Neural cell (in vitro differentiated cells): ENCODE data around the gene NECAP2.

Experiments
- EP300 ChIP-seq: fragments of 450-650 bp; conservative IDR thresholded peaks from 2 replicates; pipeline ENCODE4 v1.6.1; 2014; ENCODE audit warnings: antibody characterized with exemption, mild to moderate bottlenecking, moderate library complexity; ENCODE audit not compliant: poor library complexity, severe bottlenecking
- EZH2 ChIP-seq: fragments of 200-600, 300-800 bp; shearing (Covaris generic), sonication (generic); IDR thresholded peaks from 2 replicates; pipeline ENCODE4 v1.6.1; 2014; ENCODE audit warnings: antibody characterized with exemption, low read length, borderline replicate concordance, mild to moderate bottlenecking; ENCODE audit not compliant: insufficient read depth, poor library complexity, severe bottlenecking
- MXI1 ChIP-seq: fragments of 450-650 bp; conservative IDR thresholded peaks from 2 replicates; pipeline ENCODE4 v1.6.1; 2014; ENCODE audit warnings: antibody characterized with exemption, mild to moderate bottlenecking; ENCODE audit not compliant: poor library complexity, severe bottlenecking
- POLR2AphosphoS5 ChIP-seq: IDR thresholded peaks from 2 replicates; pipeline ENCODE4 v1.6.1; 2012
- RAD21 ChIP-seq: fragments of 450-650 bp; conservative IDR thresholded peaks from 2 replicates; pipeline ENCODE4 v1.6.1; 2014; ENCODE audit warnings: antibody characterized with exemption, mild to moderate bottlenecking, moderate library complexity
- SMC3 ChIP-seq: fragments of 450-650 bp; conservative IDR thresholded peaks from 2 replicates; pipeline ENCODE4 v1.6.1; 2014; ENCODE audit warnings: antibody characterized with exemption, mild to moderate bottlenecking, moderate library complexity; ENCODE audit not compliant: poor library complexity
- TAF1 ChIP-seq: IDR thresholded peaks from 2 replicates; pipeline ENCODE4 v1.6.1; 2012; ENCODE audit warnings: low read depth
- TF ChIP-seq, protein P1 (sequence below): fragments of 450-650 bp; IDR thresholded peaks from 2 replicates; pipeline ENCODE4 v1.5.1; 2014; ENCODE audit warnings: antibody characterized with exemption, mild to moderate bottlenecking, moderate library complexity; ENCODE audit not compliant: poor library complexity, severe bottlenecking
- TF ChIP-seq, protein P2 (sequence below): IDR thresholded peaks from 2 replicates; pipeline ENCODE4 v1.6.1; 2012; ENCODE audit warnings: borderline replicate concordance

DNA sequence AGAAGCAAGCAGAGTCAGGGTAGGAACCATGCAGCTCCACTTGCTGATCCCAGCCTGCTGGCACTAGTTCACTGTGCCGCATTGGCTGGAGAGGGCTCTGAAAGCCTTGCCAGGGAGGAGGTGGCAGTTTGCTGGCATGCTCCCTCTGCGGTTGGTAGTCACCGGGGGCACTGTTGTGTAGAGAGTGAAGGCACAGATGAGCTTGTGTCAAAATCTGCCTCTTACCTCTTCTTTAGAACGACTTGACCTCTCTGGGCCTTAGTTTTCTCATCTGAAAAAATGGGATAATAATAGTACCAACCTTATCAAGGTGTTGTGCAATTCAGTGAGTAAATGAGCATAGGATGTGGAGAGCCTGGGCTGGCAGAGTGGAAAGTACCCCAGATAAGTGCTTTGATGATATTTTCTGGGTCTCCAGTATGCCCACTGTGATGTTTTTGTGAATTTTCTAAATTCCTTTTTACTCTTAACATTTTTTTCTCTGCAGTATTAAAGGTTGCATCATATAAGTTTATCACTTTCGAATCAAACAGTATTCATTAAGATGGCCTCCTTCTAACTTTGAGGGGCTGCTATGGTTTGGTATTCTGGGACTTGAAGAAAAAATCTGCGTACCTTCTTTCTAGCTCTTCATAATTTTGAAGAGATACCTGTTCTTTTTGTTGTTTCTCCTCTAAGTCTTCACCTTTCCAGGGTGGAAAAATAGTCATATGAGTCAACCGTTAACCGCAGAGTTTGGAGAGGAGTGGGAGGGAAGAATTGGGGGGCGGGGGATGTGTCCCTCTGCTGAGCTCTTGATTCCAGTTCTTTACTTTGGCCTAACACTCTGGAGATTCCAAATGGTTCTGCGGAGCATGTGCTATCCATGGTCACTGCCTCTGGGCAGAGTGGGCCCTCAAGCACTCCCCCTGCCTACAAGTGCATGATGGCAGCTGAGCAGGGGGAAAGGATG lies 46.7 kb upstream of the NECAP2 start:
- TF ChIP-seq, protein P1, sequence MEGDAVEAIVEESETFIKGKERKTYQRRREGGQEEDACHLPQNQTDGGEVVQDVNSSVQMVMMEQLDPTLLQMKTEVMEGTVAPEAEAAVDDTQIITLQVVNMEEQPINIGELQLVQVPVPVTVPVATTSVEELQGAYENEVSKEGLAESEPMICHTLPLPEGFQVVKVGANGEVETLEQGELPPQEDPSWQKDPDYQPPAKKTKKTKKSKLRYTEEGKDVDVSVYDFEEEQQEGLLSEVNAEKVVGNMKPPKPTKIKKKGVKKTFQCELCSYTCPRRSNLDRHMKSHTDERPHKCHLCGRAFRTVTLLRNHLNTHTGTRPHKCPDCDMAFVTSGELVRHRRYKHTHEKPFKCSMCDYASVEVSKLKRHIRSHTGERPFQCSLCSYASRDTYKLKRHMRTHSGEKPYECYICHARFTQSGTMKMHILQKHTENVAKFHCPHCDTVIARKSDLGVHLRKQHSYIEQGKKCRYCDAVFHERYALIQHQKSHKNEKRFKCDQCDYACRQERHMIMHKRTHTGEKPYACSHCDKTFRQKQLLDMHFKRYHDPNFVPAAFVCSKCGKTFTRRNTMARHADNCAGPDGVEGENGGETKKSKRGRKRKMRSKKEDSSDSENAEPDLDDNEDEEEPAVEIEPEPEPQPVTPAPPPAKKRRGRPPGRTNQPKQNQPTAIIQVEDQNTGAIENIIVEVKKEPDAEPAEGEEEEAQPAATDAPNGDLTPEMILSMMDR, result no peak
- TF ChIP-seq TAF1 (no peak), MXI1 (no peak), EZH2 (no peak), POLR2AphosphoS5 (no peak), EP300 (no peak), RAD21 (no peak), SMC3 (no peak)
- TF ChIP-seq, protein P2, sequence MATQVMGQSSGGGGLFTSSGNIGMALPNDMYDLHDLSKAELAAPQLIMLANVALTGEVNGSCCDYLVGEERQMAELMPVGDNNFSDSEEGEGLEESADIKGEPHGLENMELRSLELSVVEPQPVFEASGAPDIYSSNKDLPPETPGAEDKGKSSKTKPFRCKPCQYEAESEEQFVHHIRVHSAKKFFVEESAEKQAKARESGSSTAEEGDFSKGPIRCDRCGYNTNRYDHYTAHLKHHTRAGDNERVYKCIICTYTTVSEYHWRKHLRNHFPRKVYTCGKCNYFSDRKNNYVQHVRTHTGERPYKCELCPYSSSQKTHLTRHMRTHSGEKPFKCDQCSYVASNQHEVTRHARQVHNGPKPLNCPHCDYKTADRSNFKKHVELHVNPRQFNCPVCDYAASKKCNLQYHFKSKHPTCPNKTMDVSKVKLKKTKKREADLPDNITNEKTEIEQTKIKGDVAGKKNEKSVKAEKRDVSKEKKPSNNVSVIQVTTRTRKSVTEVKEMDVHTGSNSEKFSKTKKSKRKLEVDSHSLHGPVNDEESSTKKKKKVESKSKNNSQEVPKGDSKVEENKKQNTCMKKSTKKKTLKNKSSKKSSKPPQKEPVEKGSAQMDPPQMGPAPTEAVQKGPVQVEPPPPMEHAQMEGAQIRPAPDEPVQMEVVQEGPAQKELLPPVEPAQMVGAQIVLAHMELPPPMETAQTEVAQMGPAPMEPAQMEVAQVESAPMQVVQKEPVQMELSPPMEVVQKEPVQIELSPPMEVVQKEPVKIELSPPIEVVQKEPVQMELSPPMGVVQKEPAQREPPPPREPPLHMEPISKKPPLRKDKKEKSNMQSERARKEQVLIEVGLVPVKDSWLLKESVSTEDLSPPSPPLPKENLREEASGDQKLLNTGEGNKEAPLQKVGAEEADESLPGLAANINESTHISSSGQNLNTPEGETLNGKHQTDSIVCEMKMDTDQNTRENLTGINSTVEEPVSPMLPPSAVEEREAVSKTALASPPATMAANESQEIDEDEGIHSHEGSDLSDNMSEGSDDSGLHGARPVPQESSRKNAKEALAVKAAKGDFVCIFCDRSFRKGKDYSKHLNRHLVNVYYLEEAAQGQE, result no peak
